Muscle layer of colon (tissue), 2 donors: Measurements from ENCODE around the gene CELF5.
"Not testable (repeated sequence)": the region's sequence is repeated elsewhere in the genome, so short reads cannot be mapped to it uniquely, and the experiment has no call there.

Experiments
- H3K27ac ChIP-seq: one replicate; pipeline ENCODE4 v1.7.0; 2013; ENCODE audit warnings: low read depth, mild to moderate bottlenecking, low read length, moderate library complexity
- H3K27me3 ChIP-seq, 2 donors: one replicate each; pipeline ENCODE4 v1.7.0; 2013; ENCODE audit warnings: low read length in 2 of 2, mild to moderate bottlenecking in 2 of 2; ENCODE audit not compliant: insufficient read depth in 2 of 2, control insufficient read depth in 1 of 2
- H3K36me3 ChIP-seq: one replicate; pipeline ENCODE4 v1.7.0; 2013; ENCODE audit warnings: mild to moderate bottlenecking, low read length; ENCODE audit not compliant: insufficient read depth
- H3K4me1 ChIP-seq: one replicate; pipeline ENCODE4 v1.7.0; 2013; ENCODE audit warnings: mild to moderate bottlenecking, low read length; ENCODE audit not compliant: insufficient read depth
- H3K4me3 ChIP-seq, 2 donors: one replicate each; pipeline ENCODE4 v1.7.0; 2013; ENCODE audit warnings: low read length in 2 of 2, low read depth in 1 of 2, mild to moderate bottlenecking in 1 of 2, moderate library complexity in 1 of 2
- H3K9ac ChIP-seq: one replicate; pipeline ENCODE4 v1.7.0; 2013; ENCODE audit warnings: low read length
- H3K9me3 ChIP-seq: one replicate; pipeline ENCODE4 v1.7.0; 2013; ENCODE audit warnings: mild to moderate bottlenecking, low read length
- donor health status: abdominal sarcoma.
- donor health status: Adenocarcinoma of cecum.

The CELF5 gene

GRCh38 chr19:3323026-3323425 is 98.6 kb downstream of the CELF5 start:
- Histone ChIP-seq H3K36me3 (no peaks in the 10 kb centered on the region), H3K4me1 (no peaks in the 10 kb centered on the region), H3K9ac (no peak overlapping the region), H3K4me3 (no peak overlapping the region), H3K9me3 (no peaks in the 10 kb centered on the region), H3K27me3 (peaks cover 0 to 20% of the 10 kb centered on the region in 2 donors), H3K27ac (no peak overlapping the region)

GRCh38 chr19:3323658-3324057 is 99.2 kb downstream of the CELF5 start:
- no peaks in the 10 kb centered on the region for H3K36me3 ChIP-seq
- H3K4me1 ChIP-seq = no peaks in the 10 kb centered on the region
- H3K9ac ChIP-seq = no peak overlapping the region
- H3K27ac ChIP-seq = no peak overlapping the region
- H3K9me3 ChIP-seq = no peaks in the 10 kb centered on the region
- no peak overlapping the region for H3K4me3 ChIP-seq
- H3K27me3 ChIP-seq = peaks cover 0 to 20% of the 10 kb centered on the region in 2 donors

- H3K9me3 ChIP-seq = no peaks in the 10 kb centered on the region
- no peak overlapping the region for H3K4me3 ChIP-seq
- H3K27ac ChIP-seq = no peak overlapping the region
- no peaks in the 10 kb centered on the region for H3K36me3 ChIP-seq
- no peak overlapping the region for H3K9ac ChIP-seq
- peaks cover 0 to 18% of the 10 kb centered on the region in 2 donors for H3K27me3 ChIP-seq
- no peaks in the 10 kb centered on the region for H3K4me1 ChIP-seq
Observed at GRCh38 chr19:3324405-3324856, 100.0 kb downstream of the CELF5 start.

- Histone ChIP-seq H3K27ac (no peak overlapping the region), H3K9me3 (no peaks in the 10 kb centered on the region), H3K36me3 (no peaks in the 10 kb centered on the region), H3K4me1 (no peaks in the 10 kb centered on the region), H3K4me3 (no peak overlapping the region), H3K9ac (no peak overlapping the region), H3K27me3 (peaks cover 0 to 10% of the 10 kb centered on the region in 2 donors)
Observed at GRCh38 chr19:3325451-3325850, 101.0 kb downstream of the CELF5 start.

DNA sequence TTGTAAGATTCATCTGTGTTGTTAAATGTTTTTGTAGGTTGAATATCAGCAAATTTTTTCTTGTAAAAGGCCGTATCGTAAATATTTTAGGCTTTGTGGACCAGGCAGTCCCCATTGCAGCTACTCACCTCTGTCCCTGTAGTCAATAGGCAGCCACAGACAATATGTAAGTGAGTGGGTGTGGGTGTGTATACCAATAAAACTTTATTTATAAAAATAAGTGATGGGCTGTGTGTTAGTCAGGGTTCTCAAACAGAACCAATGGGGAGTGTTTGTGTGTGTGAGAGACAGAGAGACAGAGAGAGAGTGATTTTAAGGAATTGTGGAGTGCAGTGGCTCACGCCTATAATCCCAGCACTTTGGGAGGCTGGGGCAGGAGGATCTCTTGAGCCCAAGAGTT is 104.3 kb downstream of the CELF5 start:
- Histone ChIP-seq H3K9ac (no peak overlapping the region), H3K9me3 (no peaks in the 10 kb centered on the region), H3K4me1 (peaks cover 6% of the 10 kb centered on the region), H3K36me3 (no peaks in the 10 kb centered on the region), H3K27me3 (no peaks in the 10 kb centered on the region), H3K4me3 (no peak overlapping the region), H3K27ac (no peak overlapping the region)

DNA sequence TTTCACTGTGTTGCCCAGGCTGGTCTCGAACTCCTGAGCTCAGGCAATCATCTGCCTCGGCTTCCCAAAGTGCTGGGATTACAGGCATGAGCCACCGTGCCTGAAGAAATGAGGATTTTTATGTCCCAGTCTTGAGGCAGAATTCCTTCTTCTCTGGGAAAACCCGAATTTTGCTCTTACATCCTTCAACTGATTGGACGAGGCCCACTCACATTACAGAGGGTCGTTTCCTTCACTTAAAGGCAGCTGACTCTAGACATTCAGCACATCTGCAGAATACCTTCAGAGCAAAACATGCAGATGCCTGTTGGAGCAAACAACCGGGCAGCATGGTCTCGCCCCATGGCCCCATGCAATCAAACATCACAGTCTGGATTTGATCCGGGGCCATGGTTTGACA is 105.6 kb downstream of the CELF5 start:
- no peaks in the 10 kb centered on the region for H3K36me3 ChIP-seq
- H3K27ac ChIP-seq = no peak overlapping the region
- H3K4me1 ChIP-seq = peaks cover 12% of the 10 kb centered on the region
- no peaks in the 10 kb centered on the region for H3K27me3 ChIP-seq
- no peak overlapping the region for H3K9ac ChIP-seq
- H3K9me3 ChIP-seq = no peaks in the 10 kb centered on the region
- H3K4me3 ChIP-seq = no peak overlapping the region

DNA sequence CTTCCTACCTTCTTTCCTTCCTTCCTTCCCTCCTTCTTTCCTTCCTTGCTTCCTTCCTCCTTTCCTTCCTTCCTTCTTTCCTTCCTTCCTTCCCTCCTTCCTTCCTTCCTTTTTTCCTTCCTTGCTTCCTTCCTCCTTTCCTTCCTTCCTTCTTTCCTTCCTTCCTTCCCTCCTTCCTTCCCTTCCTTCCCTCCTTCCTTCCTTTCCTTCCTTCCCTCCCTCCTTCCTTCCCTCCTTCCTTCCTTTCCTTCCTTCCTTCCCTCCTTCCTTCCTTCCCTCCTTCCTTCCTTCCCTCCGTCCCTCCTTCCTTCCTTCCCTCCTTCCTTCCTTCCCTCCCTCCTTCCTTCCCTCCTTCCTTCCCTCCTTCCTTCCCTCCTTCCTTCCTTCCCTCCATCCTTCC is 107.8 kb downstream of the CELF5 start:
- not testable (repeated sequence) for H3K9ac ChIP-seq, H3K4me3 ChIP-seq, H3K36me3 ChIP-seq, H3K9me3 ChIP-seq, H3K27ac ChIP-seq, H3K27me3 ChIP-seq
- peaks cover 34% of the 10 kb centered on the region for H3K4me1 ChIP-seq

DNA sequence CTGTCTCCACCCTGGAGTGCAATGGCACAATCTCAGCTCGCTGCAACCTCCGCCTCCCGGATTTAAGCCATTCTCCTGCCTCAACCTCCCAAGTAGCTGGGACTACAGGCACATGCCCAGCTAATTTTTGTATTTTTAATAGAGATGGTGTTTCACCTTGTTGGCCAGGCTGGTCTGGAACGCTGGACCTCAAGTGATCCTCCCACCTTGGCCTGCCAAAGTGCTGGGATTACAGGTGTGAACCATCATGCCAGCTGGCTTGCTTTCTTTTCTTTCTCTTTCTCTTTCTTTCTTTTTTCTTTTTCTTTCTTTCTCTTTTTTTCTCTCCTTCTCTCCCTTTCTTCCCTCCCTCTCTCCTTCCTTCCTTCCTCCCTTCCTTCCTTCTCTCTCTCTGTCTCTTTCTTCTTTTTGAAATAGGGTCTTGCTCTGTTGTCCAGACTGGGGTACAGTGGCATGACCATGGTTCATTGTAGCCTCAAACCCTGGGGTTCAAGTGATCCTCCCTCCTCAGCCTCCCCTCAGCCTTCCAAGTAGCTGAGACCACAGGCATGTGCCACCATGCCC is 108.6 kb downstream of the CELF5 start:
- H3K27ac ChIP-seq = peak overlapping the region; percentile 19
- no peaks in the 10 kb centered on the region for H3K27me3 ChIP-seq
- no peak overlapping the region for H3K9ac ChIP-seq
- H3K4me1 ChIP-seq = peaks cover 39% of the 10 kb centered on the region
- no peaks in the 10 kb centered on the region for H3K36me3 ChIP-seq
- H3K9me3 ChIP-seq = no peaks in the 10 kb centered on the region
- no peak overlapping the region for H3K4me3 ChIP-seq

GRCh38 chr19:3333662-3334061 is 109.2 kb downstream of the CELF5 start:
- Histone ChIP-seq H3K9me3 (no peaks in the 10 kb centered on the region), H3K4me3 (no peak overlapping the region), H3K27ac (peak overlapping the region; percentile 19), H3K9ac (no peak overlapping the region), H3K36me3 (no peaks in the 10 kb centered on the region), H3K4me1 (peaks cover 42% of the 10 kb centered on the region), H3K27me3 (no peaks in the 10 kb centered on the region)

DNA sequence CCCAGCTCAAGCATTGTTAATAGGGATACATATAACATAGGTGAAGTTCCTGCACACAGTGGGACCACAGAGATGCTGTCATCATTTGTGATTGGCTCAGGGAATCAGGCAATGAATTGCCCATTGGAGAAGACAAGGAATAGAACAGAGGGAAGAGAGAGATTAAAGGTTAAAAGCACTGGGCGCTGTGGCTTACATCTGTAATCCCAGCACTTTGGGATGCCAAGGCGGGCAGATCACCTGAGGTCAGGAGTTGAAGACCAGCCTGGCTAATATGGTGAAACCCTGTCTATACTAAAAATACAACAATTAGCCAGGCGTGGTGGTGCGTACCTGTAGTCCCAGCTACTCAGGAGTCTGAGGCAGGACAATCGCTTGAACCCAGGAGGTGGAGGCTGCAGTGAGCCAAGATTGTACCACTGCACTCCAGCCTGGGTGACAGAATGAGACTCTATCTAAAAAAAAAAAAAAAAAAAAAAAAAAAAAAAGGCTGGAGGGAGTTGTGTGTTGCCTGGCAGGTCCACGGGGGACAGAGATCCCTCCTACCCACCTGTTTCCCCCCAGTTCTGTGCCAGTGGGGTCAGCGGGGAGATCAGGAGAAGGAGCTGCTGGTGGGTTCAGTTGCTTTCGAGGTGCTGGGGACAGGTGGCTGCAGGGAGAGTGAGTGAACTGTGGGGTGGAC is 110.4 kb downstream of the CELF5 start:
- H3K4me1 ChIP-seq = peaks cover 44% of the 10 kb centered on the region
- not testable (repeated sequence) for H3K27me3 ChIP-seq, H3K9me3 ChIP-seq, H3K36me3 ChIP-seq, H3K4me3 ChIP-seq
- H3K9ac ChIP-seq = peak overlapping the region; percentile 41
- H3K27ac ChIP-seq = peak overlapping the region; percentile 96

DNA sequence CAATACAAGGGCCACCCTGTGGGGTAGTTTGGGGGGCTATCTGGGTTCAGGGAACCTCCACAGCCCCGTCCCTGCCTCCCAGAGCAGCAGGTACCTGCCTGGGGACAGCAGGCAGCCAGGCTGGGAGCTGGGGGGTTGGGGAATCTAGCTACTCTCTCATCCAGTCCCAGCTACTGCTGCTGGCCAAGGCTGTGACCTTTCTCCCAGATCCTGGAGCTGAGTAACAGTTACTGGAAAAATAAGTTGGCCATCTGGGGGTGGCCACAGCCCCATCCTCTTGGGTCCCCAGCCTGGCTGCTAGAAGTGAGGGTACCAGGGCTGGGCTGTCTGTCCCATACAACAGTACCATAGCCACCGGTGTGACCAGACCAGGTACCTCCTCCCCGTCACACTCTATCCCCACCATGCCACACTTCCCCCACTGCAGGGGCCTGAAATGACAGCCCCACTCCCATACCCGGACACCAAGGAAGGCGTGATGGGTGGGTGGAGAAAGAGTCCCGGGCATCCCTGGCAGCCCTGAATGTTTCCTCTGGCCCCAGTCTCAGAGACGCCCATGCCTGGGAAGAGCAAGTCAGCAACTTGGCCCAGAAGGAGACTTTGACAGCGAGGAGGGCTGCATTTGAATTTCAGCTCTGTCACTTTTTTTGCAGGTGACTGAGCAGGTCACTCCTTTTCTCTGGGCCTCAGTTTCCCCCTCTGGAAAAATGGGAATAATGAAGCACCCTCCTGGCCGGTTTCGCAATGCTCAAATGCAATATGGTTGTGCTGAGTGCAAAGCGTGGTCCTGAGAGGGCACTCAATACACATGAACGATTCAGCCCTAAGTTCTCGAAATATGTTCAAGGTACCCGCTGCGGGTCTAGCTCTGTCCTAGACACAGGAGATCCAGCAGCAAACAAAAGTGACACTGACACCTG is 111.2 kb downstream of the CELF5 start:
- Histone ChIP-seq H3K9ac (peak overlapping the region; percentile 41), H3K4me3 (peak overlapping the region in 1 of 2 donors; percentile 1), H3K9me3 (no peaks in the 10 kb centered on the region), H3K27ac (peak overlapping the region; percentile 96), H3K4me1 (peaks cover 44% of the 10 kb centered on the region), H3K27me3 (no peaks in the 10 kb centered on the region), H3K36me3 (no peaks in the 10 kb centered on the region)
